Measurements from ENCODE around the gene ARHGAP44.

Gene ARHGAP44

DNA sequence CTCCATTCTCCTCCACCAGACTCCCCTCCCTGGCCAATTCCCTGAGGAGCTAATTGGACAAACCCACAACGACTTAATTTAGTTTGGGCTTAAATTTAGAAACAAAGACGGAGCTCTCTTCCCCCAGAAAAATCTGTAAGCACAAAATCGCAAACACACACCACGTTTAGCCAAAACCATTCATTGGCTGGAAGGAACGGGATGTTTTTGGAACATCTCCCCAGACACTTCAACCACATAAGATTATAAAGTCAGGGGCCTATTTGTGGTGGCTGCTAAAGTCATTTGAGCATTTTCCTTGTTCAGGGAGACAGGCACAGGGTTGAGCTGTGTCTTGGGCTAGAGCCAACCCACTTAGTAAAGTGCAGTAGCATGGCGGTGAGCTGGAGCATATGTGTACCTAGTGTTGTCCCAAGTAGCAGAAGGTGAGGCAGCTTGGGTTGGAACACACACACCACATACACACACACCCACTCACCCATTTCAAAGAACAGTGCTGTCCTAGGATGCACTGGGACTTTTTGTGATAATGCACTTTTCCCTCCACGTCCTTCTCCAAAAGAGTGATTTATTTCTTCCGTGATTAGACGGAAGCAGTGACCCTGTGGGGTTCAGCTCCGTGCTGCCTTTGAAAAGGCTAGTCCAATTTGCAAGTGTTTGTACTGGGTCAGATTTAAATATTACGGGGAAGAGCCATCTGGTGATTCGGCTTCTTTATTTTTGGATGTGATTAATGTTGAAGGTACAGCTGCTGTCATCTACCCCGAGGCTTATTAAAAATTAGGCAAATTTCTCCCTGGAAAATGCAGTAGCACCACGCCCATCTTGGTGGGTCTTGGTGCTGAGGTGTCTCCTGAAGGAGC lies 196.4 kb downstream of the ARHGAP44 start:
- Histone ChIP-seq H3K36me3 (ENCODE audit: control insufficient read depth, insufficient read depth, low read length) (no peaks in the 10 kb centered on the region), H3K4me3 (ENCODE audit: low read depth, low read length) (no peak overlapping the region), H3K9ac (ENCODE audit: low read depth, low read length) (no peak overlapping the region), H3K4me1 (ENCODE audit: control insufficient read depth, insufficient read depth, low read length) (peaks cover 4% of the 10 kb centered on the region), H3K27me3 (ENCODE audit: control insufficient read depth, insufficient read depth, low read length) (no peaks in the 10 kb centered on the region), H3K9me3 (ENCODE audit: control insufficient read depth, insufficient read depth, low read length) (no peaks in the 10 kb centered on the region)

DNA sequence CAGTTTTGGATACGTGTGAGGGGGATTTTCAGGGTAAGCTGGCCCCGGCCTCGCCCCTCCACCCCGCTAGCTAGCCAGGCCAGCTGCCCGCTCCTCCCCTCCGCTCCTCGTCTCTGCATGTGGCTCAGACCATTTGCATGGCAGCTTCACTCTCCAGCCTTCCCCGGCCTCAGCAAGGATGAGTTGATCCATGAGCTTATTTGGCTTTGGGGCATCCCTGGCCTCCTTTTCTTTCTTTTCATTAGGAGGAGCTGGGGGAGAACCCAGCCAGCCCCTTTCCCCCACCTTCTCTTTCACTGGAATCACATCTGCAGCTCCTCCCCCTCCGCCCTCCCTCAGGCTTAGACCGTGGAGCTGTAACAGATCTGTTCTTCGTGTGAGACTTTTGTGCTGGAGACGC lies 197.8 kb downstream of the ARHGAP44 start:
- Histone ChIP-seq H3K36me3 (ENCODE audit: control insufficient read depth, insufficient read depth, low read length) (peaks cover 8% of the 10 kb centered on the region), H3K4me3 (ENCODE audit: low read depth, low read length) (no peak overlapping the region), H3K9ac (ENCODE audit: low read depth, low read length) (no peak overlapping the region), H3K27me3 (ENCODE audit: control insufficient read depth, insufficient read depth, low read length) (no peaks in the 10 kb centered on the region), H3K9me3 (ENCODE audit: control insufficient read depth, insufficient read depth, low read length) (no peaks in the 10 kb centered on the region), H3K4me1 (ENCODE audit: control insufficient read depth, insufficient read depth, low read length) (peaks cover 4% of the 10 kb centered on the region)

DNA sequence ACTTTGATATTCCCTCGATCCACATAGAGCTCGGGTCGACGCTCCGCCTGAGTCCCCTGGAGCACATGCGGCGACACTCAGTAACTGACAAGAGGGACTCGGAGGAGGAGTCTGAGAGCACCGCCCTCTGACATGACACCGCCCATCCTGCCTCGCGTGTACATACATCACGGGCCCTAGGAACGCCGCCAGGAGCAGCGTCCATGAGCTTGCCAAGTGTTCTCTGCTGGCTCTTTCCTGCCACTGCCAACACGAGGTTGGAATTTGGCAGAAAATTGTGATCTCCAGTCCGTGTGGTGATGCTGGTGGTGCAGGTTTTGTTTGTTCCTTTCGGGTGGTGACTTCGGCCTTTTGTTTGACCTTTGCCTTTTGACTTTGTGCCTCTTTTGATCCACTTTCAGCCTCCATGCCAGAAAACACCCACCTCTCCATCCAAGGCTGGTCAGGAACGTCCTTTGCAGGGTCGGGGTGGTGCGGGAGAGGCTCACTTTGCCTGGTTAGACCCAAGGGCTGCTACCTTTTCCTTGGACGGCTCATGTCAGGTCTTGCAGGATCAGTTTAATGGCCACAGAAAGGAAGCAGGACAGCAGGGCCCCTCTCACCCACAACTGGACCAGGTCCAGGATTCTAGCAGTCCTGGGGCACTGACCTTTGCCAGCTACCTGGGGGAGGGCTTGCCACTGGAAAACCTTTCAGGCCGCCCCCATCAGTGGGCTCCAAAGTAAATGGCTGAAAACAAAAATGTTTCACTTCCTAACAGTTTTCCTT lies 200.9 kb downstream of the ARHGAP44 start:
- H3K36me3 ChIP-seq (ENCODE audit: control insufficient read depth, insufficient read depth, low read length), result peaks cover 37% of the 10 kb centered on the region
- H3K9me3 ChIP-seq (ENCODE audit: control insufficient read depth, insufficient read depth, low read length), result no peaks in the 10 kb centered on the region
- peaks cover 4% of the 10 kb centered on the region for H3K4me1 ChIP-seq (ENCODE audit: control insufficient read depth, insufficient read depth, low read length)
- no peak overlapping the region for H3K4me3 ChIP-seq (ENCODE audit: low read depth, low read length)
- no peaks in the 10 kb centered on the region for H3K27me3 ChIP-seq (ENCODE audit: control insufficient read depth, insufficient read depth, low read length)
- H3K9ac ChIP-seq (ENCODE audit: low read depth, low read length), result no peak overlapping the region

DNA sequence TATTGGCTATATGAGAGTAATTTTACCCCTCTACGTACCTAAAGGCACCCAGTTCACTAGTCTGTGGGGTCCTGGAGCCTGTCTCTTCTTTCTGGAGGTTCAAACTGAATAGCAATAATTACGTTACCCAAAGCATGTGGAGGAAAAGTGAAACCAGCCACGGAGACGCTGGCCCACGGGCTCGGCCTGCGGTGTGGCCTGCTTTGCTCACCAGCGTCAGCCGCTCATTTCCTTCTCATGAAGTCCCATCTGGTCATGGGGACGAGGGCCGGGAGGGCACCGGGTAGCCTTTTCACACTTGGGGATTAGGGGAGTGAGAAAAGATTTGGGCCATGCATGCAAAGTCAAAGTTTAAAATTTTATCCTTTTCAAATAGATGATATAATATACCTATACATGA lies 201.6 kb downstream of the ARHGAP44 start:
- Histone ChIP-seq H3K9ac (ENCODE audit: low read depth, low read length) (no peak overlapping the region), H3K36me3 (ENCODE audit: control insufficient read depth, insufficient read depth, low read length) (peaks cover 44% of the 10 kb centered on the region), H3K27me3 (ENCODE audit: control insufficient read depth, insufficient read depth, low read length) (no peaks in the 10 kb centered on the region), H3K4me3 (ENCODE audit: low read depth, low read length) (no peak overlapping the region), H3K4me1 (ENCODE audit: control insufficient read depth, insufficient read depth, low read length) (peaks cover 4% of the 10 kb centered on the region), H3K9me3 (ENCODE audit: control insufficient read depth, insufficient read depth, low read length) (no peaks in the 10 kb centered on the region)

DNA sequence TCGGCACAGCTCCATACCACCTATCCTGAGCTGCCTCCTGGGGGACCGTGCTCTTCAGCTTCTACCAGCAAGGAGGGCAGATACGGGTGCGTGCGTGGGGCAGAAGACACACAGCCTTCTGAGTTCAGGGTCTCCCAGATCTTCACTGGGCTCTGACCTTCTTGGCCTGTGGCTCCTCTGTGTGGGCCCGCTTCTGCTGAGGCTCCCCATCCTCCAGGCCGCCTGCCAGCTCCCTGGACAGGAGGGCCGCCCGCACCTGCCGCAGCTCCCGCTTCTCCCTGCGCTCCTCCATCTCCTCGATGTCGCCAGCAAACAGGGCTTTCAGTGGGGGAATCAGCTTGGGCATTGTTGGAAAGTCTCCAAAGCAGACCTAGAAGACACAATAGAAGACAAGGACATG lies 203.4 kb downstream of the ARHGAP44 start:
- Histone ChIP-seq H3K27me3 (ENCODE audit: control insufficient read depth, insufficient read depth, low read length) (no peaks in the 10 kb centered on the region), H3K4me3 (ENCODE audit: low read depth, low read length) (no peak overlapping the region), H3K9ac (ENCODE audit: low read depth, low read length) (no peak overlapping the region), H3K9me3 (ENCODE audit: control insufficient read depth, insufficient read depth, low read length) (no peaks in the 10 kb centered on the region), H3K36me3 (ENCODE audit: control insufficient read depth, insufficient read depth, low read length) (peaks cover 52% of the 10 kb centered on the region), H3K4me1 (ENCODE audit: control insufficient read depth, insufficient read depth, low read length) (no peaks in the 10 kb centered on the region)

DNA sequence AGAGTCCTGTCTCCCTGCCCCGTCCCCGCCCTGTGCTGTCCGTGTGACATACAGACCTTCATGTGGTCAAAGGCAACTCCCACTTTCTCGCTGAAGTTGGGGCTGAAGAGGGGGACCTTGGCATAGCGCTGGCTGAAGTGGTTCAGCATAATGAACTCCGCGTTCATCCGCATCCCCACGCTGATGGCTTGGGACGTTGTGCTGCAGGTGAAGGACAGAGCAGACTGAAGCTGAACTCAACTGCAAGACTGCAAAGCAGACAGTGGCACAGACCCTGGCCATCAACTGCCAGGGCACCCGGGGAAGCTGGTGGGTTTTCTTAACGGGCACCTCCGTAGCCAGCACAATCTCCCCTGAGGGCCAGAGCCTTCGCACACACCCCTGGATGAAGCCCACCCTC lies 204.3 kb downstream of the ARHGAP44 start:
- H3K4me1 ChIP-seq (ENCODE audit: control insufficient read depth, insufficient read depth, low read length), result no peaks in the 10 kb centered on the region
- no peak overlapping the region for H3K4me3 ChIP-seq (ENCODE audit: low read depth, low read length)
- H3K9me3 ChIP-seq (ENCODE audit: control insufficient read depth, insufficient read depth, low read length), result no peaks in the 10 kb centered on the region
- H3K36me3 ChIP-seq (ENCODE audit: control insufficient read depth, insufficient read depth, low read length), result peaks cover 58% of the 10 kb centered on the region
- H3K9ac ChIP-seq (ENCODE audit: low read depth, low read length), result no peak overlapping the region
- H3K27me3 ChIP-seq (ENCODE audit: control insufficient read depth, insufficient read depth, low read length), result no peaks in the 10 kb centered on the region

DNA sequence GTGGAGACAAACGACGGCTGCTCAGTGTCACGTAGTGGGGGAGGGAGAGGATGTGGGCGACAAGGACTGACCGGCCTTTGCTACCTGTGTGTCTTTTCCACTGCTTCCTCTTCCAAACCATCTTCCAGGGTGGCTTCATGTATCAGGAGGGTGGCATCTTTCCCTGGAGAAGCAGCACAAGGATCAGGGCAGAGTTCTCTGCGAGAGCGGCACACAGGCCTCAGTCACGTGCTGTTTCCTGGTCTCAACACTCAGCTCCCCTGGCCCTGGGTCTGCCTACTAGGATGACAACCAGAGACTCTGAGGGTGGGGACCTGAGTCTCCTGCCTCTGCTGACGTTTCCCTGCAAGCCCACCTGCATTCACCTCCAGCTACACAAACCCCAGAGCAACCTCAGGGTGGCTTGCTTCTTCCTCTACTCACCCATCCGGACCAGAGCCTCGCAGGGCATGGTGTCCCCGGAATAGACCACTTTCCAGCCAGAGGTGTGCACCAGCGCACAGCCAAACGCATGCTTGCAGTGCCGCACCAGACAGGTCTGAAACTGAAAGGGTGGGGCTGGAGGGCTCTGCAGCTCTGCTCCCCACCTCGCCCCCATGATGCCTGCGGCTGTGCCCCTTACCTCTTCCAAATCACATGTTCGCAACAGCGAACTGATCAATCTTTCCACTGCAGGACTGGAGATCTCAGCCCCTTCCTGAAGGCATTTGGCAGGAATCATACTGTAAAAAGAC lies 205.2 kb downstream of the ARHGAP44 start:
- no peak overlapping the region for H3K9ac ChIP-seq (ENCODE audit: low read depth, low read length)
- no peaks in the 10 kb centered on the region for H3K27me3 ChIP-seq (ENCODE audit: control insufficient read depth, insufficient read depth, low read length)
- H3K36me3 ChIP-seq (ENCODE audit: control insufficient read depth, insufficient read depth, low read length), result peaks cover 66% of the 10 kb centered on the region
- no peaks in the 10 kb centered on the region for H3K9me3 ChIP-seq (ENCODE audit: control insufficient read depth, insufficient read depth, low read length)
- no peaks in the 10 kb centered on the region for H3K4me1 ChIP-seq (ENCODE audit: control insufficient read depth, insufficient read depth, low read length)
- H3K4me3 ChIP-seq (ENCODE audit: low read depth, low read length), result no peak overlapping the region

DNA sequence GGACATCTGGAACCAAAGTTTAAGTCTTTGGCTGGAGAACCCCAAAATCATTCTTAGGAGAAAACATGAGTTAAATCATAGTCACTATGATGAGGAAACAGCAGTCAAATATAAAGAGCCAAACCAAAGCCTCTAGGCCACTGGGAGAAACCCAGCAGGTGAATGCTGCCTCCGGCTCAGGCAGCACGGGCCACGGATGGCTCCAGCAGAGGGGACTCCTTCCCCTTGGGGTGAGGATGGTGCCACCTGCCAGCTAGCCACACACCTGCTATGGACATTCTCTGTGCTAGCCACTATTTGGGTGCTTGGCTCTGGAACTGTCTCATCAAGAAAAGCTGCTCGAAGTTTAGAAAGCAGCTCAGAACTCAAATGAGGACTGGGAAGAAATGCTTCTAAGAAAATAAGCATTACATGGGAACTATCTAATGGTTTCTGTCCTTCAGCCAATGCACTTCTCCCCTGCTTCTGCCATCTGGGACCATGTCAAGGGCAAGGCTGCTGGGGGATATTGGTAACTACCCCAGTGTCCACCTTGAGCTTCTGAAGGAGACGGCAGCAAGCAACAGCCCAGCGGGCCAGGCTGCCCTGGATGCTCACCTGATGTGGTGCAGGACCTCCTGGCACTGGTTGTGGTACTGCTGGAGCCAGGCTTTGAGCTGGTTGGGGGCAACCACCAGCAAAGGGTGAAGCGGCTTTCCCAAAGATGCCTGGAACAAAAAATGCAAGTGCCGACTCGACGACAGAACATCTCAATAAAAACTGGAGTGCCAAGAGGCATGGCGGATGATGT lies 206.0 kb downstream of the ARHGAP44 start:
- Histone ChIP-seq H3K9ac (ENCODE audit: low read depth, low read length) (no peak overlapping the region), H3K9me3 (ENCODE audit: control insufficient read depth, insufficient read depth, low read length) (no peaks in the 10 kb centered on the region), H3K4me1 (ENCODE audit: control insufficient read depth, insufficient read depth, low read length) (no peaks in the 10 kb centered on the region), H3K36me3 (ENCODE audit: control insufficient read depth, insufficient read depth, low read length) (peaks cover 70% of the 10 kb centered on the region), H3K27me3 (ENCODE audit: control insufficient read depth, insufficient read depth, low read length) (no peaks in the 10 kb centered on the region), H3K4me3 (ENCODE audit: low read depth, low read length) (no peak overlapping the region)

DNA sequence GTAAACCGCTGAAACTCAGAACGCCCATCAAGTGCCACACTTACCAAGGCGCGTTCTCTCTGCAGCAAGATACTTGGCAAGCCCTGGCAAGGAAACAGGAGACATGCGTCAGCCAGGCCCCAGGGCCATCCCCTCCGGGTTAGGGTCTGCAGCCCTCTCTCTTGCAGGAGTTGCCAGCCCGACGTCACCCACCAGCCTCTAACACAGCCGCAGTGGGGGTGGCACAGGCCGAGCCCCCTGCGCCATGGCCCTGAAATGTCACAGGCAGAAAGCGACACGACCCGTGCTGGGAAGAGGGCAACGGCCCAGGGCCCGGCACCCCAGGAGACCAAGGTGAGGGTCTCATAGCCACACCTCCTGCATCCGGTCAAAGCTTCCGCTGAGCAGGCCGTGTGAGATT lies 206.6 kb downstream of the ARHGAP44 start:
- H3K9ac ChIP-seq (ENCODE audit: low read depth, low read length), result no peak overlapping the region
- no peaks in the 10 kb centered on the region for H3K4me1 ChIP-seq (ENCODE audit: control insufficient read depth, insufficient read depth, low read length)
- peaks cover 74% of the 10 kb centered on the region for H3K36me3 ChIP-seq (ENCODE audit: control insufficient read depth, insufficient read depth, low read length)
- no peak overlapping the region for H3K4me3 ChIP-seq (ENCODE audit: low read depth, low read length)
- H3K27me3 ChIP-seq (ENCODE audit: control insufficient read depth, insufficient read depth, low read length), result no peaks in the 10 kb centered on the region
- no peaks in the 10 kb centered on the region for H3K9me3 ChIP-seq (ENCODE audit: control insufficient read depth, insufficient read depth, low read length)

DNA sequence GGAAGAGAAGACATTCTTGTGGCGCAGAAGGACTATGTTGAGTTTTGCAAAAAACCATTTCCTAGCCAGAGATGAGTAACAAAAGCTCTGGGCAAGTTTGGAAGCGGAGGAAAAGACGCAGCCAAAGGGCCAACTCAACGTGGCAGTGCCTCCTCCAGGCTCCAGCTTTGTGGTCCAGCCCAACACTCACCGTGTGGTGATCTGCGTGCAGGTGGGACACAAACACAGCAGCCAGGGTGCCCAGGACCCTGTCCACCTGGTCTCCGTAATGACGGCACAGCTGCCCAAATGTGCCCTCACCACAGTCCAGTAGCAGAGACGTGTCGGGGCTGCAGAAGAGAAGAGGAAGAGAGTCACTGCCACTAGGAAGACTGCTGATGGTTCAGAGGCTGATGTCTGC lies 207.1 kb downstream of the ARHGAP44 start:
- Histone ChIP-seq H3K27me3 (ENCODE audit: control insufficient read depth, insufficient read depth, low read length) (no peaks in the 10 kb centered on the region), H3K9ac (ENCODE audit: low read depth, low read length) (no peak overlapping the region), H3K9me3 (ENCODE audit: control insufficient read depth, insufficient read depth, low read length) (no peaks in the 10 kb centered on the region), H3K4me3 (ENCODE audit: low read depth, low read length) (no peak overlapping the region), H3K4me1 (ENCODE audit: control insufficient read depth, insufficient read depth, low read length) (no peaks in the 10 kb centered on the region), H3K36me3 (ENCODE audit: control insufficient read depth, insufficient read depth, low read length) (peaks cover 72% of the 10 kb centered on the region)

DNA sequence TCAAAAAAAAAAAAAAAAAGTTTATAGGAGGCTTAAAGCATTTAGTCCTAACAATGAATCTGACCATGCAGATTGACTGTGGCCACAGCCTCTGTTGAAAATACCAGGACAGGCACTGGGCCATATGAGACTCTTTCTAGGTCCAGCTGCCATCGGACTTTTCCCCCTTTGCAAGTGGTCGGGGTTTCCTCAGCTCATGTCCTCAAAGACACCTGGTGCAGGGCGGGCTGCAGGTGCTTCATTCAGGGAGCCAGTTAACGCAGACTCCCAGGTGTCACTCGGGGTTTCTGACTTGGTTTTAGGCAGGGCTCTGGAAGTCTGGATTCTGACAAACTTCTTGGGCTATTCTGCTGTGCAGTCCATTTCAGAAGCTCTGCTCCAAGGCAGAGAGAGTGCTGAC lies 207.6 kb downstream of the ARHGAP44 start:
- Histone ChIP-seq H3K27me3 (ENCODE audit: control insufficient read depth, insufficient read depth, low read length) (no peaks in the 10 kb centered on the region), H3K9ac (ENCODE audit: low read depth, low read length) (no peak overlapping the region), H3K4me3 (ENCODE audit: low read depth, low read length) (no peak overlapping the region), H3K9me3 (ENCODE audit: control insufficient read depth, insufficient read depth, low read length) (no peaks in the 10 kb centered on the region), H3K4me1 (ENCODE audit: control insufficient read depth, insufficient read depth, low read length) (no peaks in the 10 kb centered on the region), H3K36me3 (ENCODE audit: control insufficient read depth, insufficient read depth, low read length) (peaks cover 71% of the 10 kb centered on the region)

Measured in iPS-15b (cell line).